Suprapubic skin (tissue), 4 donors: ENCODE results near the gene KLHDC7B. TPM values are rescaled to one million over a fixed set of nuclear protein-coding genes. Genes with fewer than 3 reads are reported as not detected.

Experiments
- DNase-seq, 2 donors: peaks; one replicate each; pipeline ENCODE4 v3.0.0-alpha.2; 2019; ENCODE audit warnings: low spot score in 2 of 2
- H3K27ac ChIP-seq: fragments of 200-600 bp; sonication (generic); one replicate; pipeline ENCODE4 v1.5.1; 2019
- H3K27me3 ChIP-seq: fragments of 200-600 bp; sonication (generic); one replicate; pipeline ENCODE4 v1.5.1; 2019
- H3K36me3 ChIP-seq: fragments of 200-600 bp; sonication (generic); one replicate; pipeline ENCODE4 v1.5.1; 2019
- H3K4me1 ChIP-seq: fragments of 200-600 bp; sonication (generic); one replicate; pipeline ENCODE4 v1.5.1; 2019
- H3K4me3 ChIP-seq: fragments of 200-600 bp; sonication (generic); one replicate; pipeline ENCODE4 v1.5.1; 2019; ENCODE audit warnings: mild to moderate bottlenecking
- H3K9me3 ChIP-seq: fragments of 200-600 bp; sonication (generic); one replicate; pipeline ENCODE4 v1.5.1; 2019
- CTCF ChIP-seq, 2 donors: fragments of 200-600 bp in 1 of 2; fragments of 450-650 bp in 1 of 2; sonication (generic) in 1 of 2; IDR thresholded peaks; one replicate each; pipeline ENCODE4 v1.5.1; 2016 to 2019; ENCODE audit warnings: antibody characterized with exemption in 2 of 2, mild to moderate bottlenecking in 1 of 2, moderate library complexity in 1 of 2
- EP300 ChIP-seq: sonication (generic); formaldehyde crosslinking; IDR thresholded peaks from one replicate; pipeline ENCODE4 v1.6.1; 2017; ENCODE audit warnings: antibody characterized with exemption
- POLR2A ChIP-seq, 2 donors: fragments of 450-650 bp; IDR thresholded peaks; one replicate each; pipeline ENCODE4 v1.6.1; 2017; ENCODE audit warnings: antibody characterized with exemption in 2 of 2, mild to moderate bottlenecking in 2 of 2, moderate library complexity in 2 of 2
- POLR2AphosphoS5 ChIP-seq, 3 donors: sonication (generic); formaldehyde crosslinking; IDR thresholded peaks; one replicate each; pipeline ENCODE4 v1.6.1; 2017; ENCODE audit warnings: antibody characterized with exemption in 3 of 3
- WGBS: methylation state at CpG from one replicate; pipeline ENCODE4 v1.1.5; 2018; 5-methylcytosine and 5-hydroxymethylcytosine counted together
- total RNA-seq, 4 donors: library from RNA; depleted of rRNA; stranded (reverse); fragments of >200 nt; gene quantifications; one replicate each; pipeline ENCODE4 v1.1.0, GENCODE V29; 2016

KLHDC7B gene
- total RNA-seq, 4 donors from 2014 or later, result 0.26 TPM; not detected in 3

GRCh38 chr22:50502096-50502495 lies 43.6 kb upstream of the KLHDC7B start:
- peaks cover 35% of the 10 kb centered on the region for H3K4me1 ChIP-seq
- H3K4me3 ChIP-seq, result no peak overlapping the region
- peak in 1 of 2 donors; percentile 74 for DNase-seq
- H3K36me3 ChIP-seq, result peaks cover 37% of the 10 kb centered on the region
- H3K9me3 ChIP-seq, result no peaks in the 10 kb centered on the region
- 83% methylated on average over 5 of the region's 6 CpGs for WGBS
- no peaks in the 10 kb centered on the region for H3K27me3 ChIP-seq
- TF ChIP-seq EP300, result no peak
- no peak for TF ChIP-seq CTCF (IDR thresholded peaks at IDR 0.05)
- TF ChIP-seq POLR2A (IDR thresholded peaks at IDR 0.05), result no peak
- TF ChIP-seq POLR2AphosphoS5 (IDR thresholded peaks at IDR 0.05), result no peak
- no peak overlapping the region for H3K27ac ChIP-seq

DNA sequence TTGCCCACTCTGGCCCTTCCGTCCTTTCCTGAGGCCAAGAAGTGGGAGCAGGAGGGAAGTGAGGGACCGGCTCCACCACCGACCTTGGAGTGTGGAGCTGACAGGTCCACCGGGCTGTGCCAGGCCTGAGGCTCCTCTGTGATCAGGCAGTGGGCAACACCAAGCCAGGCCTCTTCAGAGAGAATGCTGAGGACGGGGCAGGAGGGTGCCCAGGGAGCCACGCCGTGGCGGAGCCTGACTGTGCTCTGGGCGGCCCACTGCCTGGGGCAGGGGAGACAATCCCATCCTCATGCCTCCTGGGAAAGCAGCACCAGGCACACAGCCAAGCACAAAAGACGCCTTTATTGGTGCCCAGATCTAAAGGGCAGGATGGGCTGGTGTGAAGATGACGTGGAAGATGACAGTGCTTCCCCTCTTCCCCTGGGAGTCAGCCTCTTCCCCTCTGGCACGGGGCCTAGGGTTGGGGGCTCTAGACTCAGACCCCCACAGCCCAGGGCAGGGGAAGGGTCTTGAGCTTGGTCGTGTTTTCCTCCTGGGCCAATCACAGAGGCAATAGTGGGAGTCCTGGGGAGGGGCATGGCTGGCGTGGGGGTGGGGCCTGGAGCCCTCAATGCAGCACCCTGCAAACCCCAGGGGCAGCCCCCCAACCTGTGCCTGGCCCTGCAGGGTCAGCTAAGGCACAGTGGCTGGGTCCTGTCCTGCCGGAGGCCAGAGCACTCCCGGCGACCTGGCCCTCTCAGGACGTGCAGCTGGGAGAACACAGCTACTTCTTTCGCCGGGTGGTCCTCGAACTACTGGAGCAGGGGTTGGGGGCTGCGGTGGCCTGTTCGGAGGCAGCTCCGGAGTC lies 42.8 kb upstream of the KLHDC7B start:
- WGBS, result 82% methylated on average over 9 of the region's 24 CpGs
- TF ChIP-seq CTCF (IDR thresholded peaks at IDR 0.05), result no peak
- TF ChIP-seq EP300, result no peak
- no peak for TF ChIP-seq POLR2A (IDR thresholded peaks at IDR 0.05)
- no peak for TF ChIP-seq POLR2AphosphoS5 (IDR thresholded peaks at IDR 0.05)
- Histone ChIP-seq H3K9me3 (no peaks in the 10 kb centered on the region), H3K4me3 (no peak overlapping the region), H3K36me3 (peaks cover 37% of the 10 kb centered on the region), H3K4me1 (peaks cover 33% of the 10 kb centered on the region), H3K27ac (no peak overlapping the region), H3K27me3 (no peaks in the 10 kb centered on the region)
- peak; percentile 64 to 67 for DNase-seq

GRCh38 chr22:50503475-50504145 lies 42.1 kb upstream of the KLHDC7B start:
- peak in 1 of 2 donors; percentile 67 for DNase-seq
- 74% methylated on average over 17 of the region's 26 CpGs for WGBS
- no peak overlapping the region for H3K27ac ChIP-seq
- H3K4me3 ChIP-seq, result no peak overlapping the region
- H3K4me1 ChIP-seq, result peaks cover 33% of the 10 kb centered on the region
- TF ChIP-seq CTCF (IDR thresholded peaks at IDR 0.05), result no peak
- no peak for TF ChIP-seq POLR2A (IDR thresholded peaks at IDR 0.05)
- no peak for TF ChIP-seq EP300
- TF ChIP-seq POLR2AphosphoS5 (IDR thresholded peaks at IDR 0.05), result no peak
- no peaks in the 10 kb centered on the region for H3K27me3 ChIP-seq
- H3K9me3 ChIP-seq, result no peaks in the 10 kb centered on the region
- peaks cover 37% of the 10 kb centered on the region for H3K36me3 ChIP-seq

DNA sequence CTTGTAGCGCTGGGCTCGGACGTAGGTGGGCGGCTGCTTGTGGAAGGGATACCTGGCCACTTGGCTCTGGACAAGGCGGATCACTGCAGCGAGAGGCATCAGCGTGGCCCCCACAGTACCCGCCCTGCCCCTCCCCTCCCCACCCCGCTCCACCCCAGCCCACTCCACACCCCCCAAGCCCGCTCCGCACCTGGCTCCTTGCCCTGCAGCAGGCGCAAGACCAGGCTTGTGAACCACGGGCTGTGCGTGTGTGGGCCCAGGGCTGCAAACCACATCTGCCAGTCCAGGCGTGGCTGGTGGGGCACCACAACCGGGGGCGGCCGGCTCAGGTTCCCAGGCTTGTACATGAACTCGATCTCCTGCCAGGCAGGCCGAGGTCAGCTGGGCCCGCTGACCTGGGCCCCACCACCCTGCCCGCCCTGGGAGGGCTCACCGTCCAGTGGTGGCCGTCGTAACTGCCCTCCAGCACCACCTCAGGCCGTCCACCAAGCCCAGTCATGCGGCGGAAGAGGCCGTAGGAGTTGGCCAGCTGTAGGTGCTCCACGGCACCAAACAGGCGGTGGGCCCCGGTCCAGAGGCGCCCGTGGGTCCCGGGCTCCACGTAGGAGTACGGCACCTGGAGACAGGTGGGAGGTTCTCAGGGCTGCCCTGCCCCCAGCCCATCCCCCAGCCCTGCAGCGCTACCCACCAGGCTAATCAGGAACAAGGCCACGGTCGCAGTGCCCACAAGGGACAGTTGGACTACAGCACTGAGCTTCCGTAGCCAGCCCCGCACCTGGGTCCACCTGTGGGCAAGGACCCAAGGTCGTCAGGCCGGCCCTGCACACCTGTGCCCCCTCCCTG lies 41.1 kb upstream of the KLHDC7B start:
- Histone ChIP-seq H3K9me3 (no peaks in the 10 kb centered on the region), H3K27me3 (no peaks in the 10 kb centered on the region), H3K36me3 (peaks cover 37% of the 10 kb centered on the region), H3K4me3 (no peak overlapping the region), H3K27ac (no peak overlapping the region), H3K4me1 (peaks cover 41% of the 10 kb centered on the region)
- peak; percentile 68 to 79 for DNase-seq
- TF ChIP-seq CTCF (IDR thresholded peaks at IDR 0.05) (no peak), EP300 (no peak), POLR2AphosphoS5 (IDR thresholded peaks at IDR 0.05) (no peak), POLR2A (IDR thresholded peaks at IDR 0.05) (no peak)
- WGBS, result 85% methylated on average over 15 of the region's 44 CpGs
